H1 (cell line): ENCODE results near the gene DIPK1A. TPM values are rescaled to one million over a fixed set of nuclear protein-coding genes. Genes with fewer than 3 reads are reported as not detected.

Experiments used
- CTCF ChIA-PET: fragments of 300-600 bp; sonication (Branson Sonifier 250); formaldehyde crosslinking; loops from one replicate; lab custom pipeline; 2021; ENCODE audit not compliant: partially characterized antibody; lab: Charles Lee
- POLR2A ChIA-PET: fragments of 300-600 bp; sonication (Branson Sonifier 250); formaldehyde crosslinking; loops from one replicate; lab custom pipeline; 2021; ENCODE audit warnings: inconsistent platforms; ENCODE audit not compliant: partially characterized antibody; lab: Charles Lee
- DNase-seq, 2 experiments: peaks; one replicate each; pipeline versions ENCODE4 v3.0.0 to v3.0.0-alpha.2; 2010 to 2022; ENCODE audit warnings: low spot score in 2 of 2, low read depth in 1 of 2, mixed read lengths in 1 of 2
- FAIRE-seq: peaks from 2 replicates; lab custom pipeline; 2011; peaks lifted over from hg19 to GRCh38; lab: Jason Lieb, UNC
- H2AFZ ChIP-seq: 2 replicates; pipeline ENCODE4 v1.8.1; 2012; ENCODE audit warnings: low read length, inconsistent platforms
- H2AK5ac ChIP-seq: 2 replicates; pipeline ENCODE4 v1.6.1; 2013; ENCODE audit warnings: low read depth, low read length
- H2BK120ac ChIP-seq: replicated peaks from 2 replicates; pipeline ENCODE3; 2013; ENCODE audit warnings: low read depth, low read length, inconsistent platforms
- H2BK12ac ChIP-seq: 2 replicates; pipeline ENCODE4 v1.6.1; 2013; ENCODE audit warnings: low read depth, low read length
- H2BK15ac ChIP-seq: 2 replicates; pipeline ENCODE4 v1.6.1; 2013; ENCODE audit warnings: low read length
- H2BK20ac ChIP-seq: 2 replicates; pipeline ENCODE4 v1.6.1; 2013; ENCODE audit warnings: low read length
- H2BK5ac ChIP-seq: 2 replicates; pipeline ENCODE4 v1.6.1; 2013; ENCODE audit warnings: low read depth, low read length
- H3K14ac ChIP-seq: 2 replicates; pipeline ENCODE4 v1.6.1; 2013; ENCODE audit warnings: inconsistent platforms; ENCODE audit not compliant: insufficient read length
- H3K18ac ChIP-seq: 2 replicates; pipeline ENCODE4 v1.6.1; 2013; ENCODE audit warnings: low read length; ENCODE audit errors: extremely low read depth
- H3K23ac ChIP-seq: 2 replicates; pipeline ENCODE4 v1.6.1; 2013; ENCODE audit warnings: inconsistent platforms; ENCODE audit not compliant: insufficient read length
- H3K23me2 ChIP-seq: 2 replicates; pipeline ENCODE4 v1.6.1; 2013; ENCODE audit warnings: low read depth, low read length
- H3K27ac ChIP-seq: 2 replicates; pipeline ENCODE4 v1.6.1; 2011; ENCODE audit warnings: low read depth, low read length, inconsistent platforms
- H3K27me3 ChIP-seq, 4 experiments: replicated peaks in 1 of 4; 1 replicate in 1 of 4; 2 replicates in 3 of 4; pipeline versions ENCODE4 v1.6.1 to v1.8.1; 2011 to 2013; ENCODE audit warnings: low read length in 3 of 4, mild to moderate bottlenecking in 3 of 4, inconsistent platforms in 2 of 4, mixed read lengths in 2 of 4, moderate library complexity in 1 of 4; ENCODE audit not compliant: control insufficient read depth in 3 of 4, insufficient read depth in 3 of 4; ENCODE audit errors: extremely low read depth in 1 of 4
- H3K36me3 ChIP-seq, 4 experiments: 2 replicates each; pipeline versions ENCODE4 v1.6.1 to v1.8.1; 2011 to 2013; ENCODE audit warnings: mild to moderate bottlenecking in 4 of 4, low read length in 3 of 4, moderate library complexity in 2 of 4, control low read depth in 1 of 4, inconsistent platforms in 1 of 4; ENCODE audit not compliant: insufficient read depth in 4 of 4, control insufficient read depth in 2 of 4
- H3K4ac ChIP-seq: replicated peaks from 2 replicates; pipeline ENCODE3; 2013; ENCODE audit warnings: low read length, low read depth, mixed read lengths, inconsistent platforms; ENCODE audit not compliant: insufficient read length
- H3K4me1 ChIP-seq, 4 experiments: replicated peaks in 1 of 4; 1 replicate in 1 of 4; 2 replicates in 3 of 4; pipeline versions ENCODE4 v1.6.1 to v1.8.1; 2011 to 2013; ENCODE audit warnings: low read length in 3 of 4, inconsistent platforms in 2 of 4, mixed read lengths in 1 of 4; ENCODE audit not compliant: insufficient read depth in 4 of 4, control insufficient read depth in 3 of 4
- H3K4me2 ChIP-seq, 2 experiments: 2 replicates each; pipeline versions ENCODE4 v1.6.1 to v1.8.1; 2011 to 2013; ENCODE audit warnings: low read depth in 2 of 2, low read length in 2 of 2, control low read depth in 1 of 2, inconsistent platforms in 1 of 2, mild to moderate bottlenecking in 1 of 2; ENCODE audit not compliant: insufficient read depth in 1 of 2
- H3K4me3 ChIP-seq, 4 experiments: fragments of 200-600, 300-600 bp in 1 of 4; sonication (generic), shearing (Covaris generic), sonication (Bioruptor Twin) in 1 of 4; 2 replicates each; pipeline versions ENCODE4 v1.5.1 to v1.8.1; 2011 to 2016; ENCODE audit warnings: low read length in 4 of 4, low read depth in 3 of 4, control low read depth in 2 of 4, inconsistent platforms in 2 of 4, mild to moderate bottlenecking in 2 of 4, mixed read lengths in 1 of 4, moderate library complexity in 1 of 4; ENCODE audit not compliant: insufficient read depth in 2 of 4; ENCODE audit errors: extremely low read depth in 1 of 4
- H3K56ac ChIP-seq: replicated peaks from 2 replicates; pipeline ENCODE3; 2013; ENCODE audit warnings: low read depth, mild to moderate bottlenecking, mixed read lengths, low read length, inconsistent platforms; ENCODE audit not compliant: insufficient read length
- H3K79me1 ChIP-seq: 2 replicates; pipeline ENCODE4 v1.6.1; 2013; ENCODE audit warnings: low read depth, low read length, control low read depth
- H3K79me2 ChIP-seq, 2 experiments: 2 replicates each; pipeline versions ENCODE4 v1.6.1 to v1.8.1; 2012 to 2013; ENCODE audit warnings: low read length in 2 of 2, mild to moderate bottlenecking in 2 of 2, inconsistent platforms in 1 of 2; ENCODE audit not compliant: insufficient read depth in 2 of 2, control insufficient read depth in 1 of 2
- H3K9ac ChIP-seq, 4 experiments: replicated peaks in 1 of 4; 1 replicate in 1 of 4; 2 replicates in 3 of 4; pipeline versions ENCODE4 v1.6.1 to v1.8.1; 2011 to 2013; ENCODE audit warnings: low read depth in 3 of 4, low read length in 3 of 4, control low read depth in 2 of 4, mild to moderate bottlenecking in 2 of 4, moderate library complexity in 2 of 4, inconsistent platforms in 1 of 4; ENCODE audit errors: extremely low read depth in 1 of 4
- H3K9me3 ChIP-seq, 2 experiments: 2 replicates each; pipeline versions ENCODE4 v1.6.1 to v1.8.1; 2012 to 2013; ENCODE audit warnings: mild to moderate bottlenecking in 2 of 2, moderate library complexity in 2 of 2, control low read depth in 1 of 2, inconsistent platforms in 1 of 2, low read depth in 1 of 2, low read length in 1 of 2, mixed read lengths in 1 of 2; ENCODE audit not compliant: insufficient read depth in 2 of 2
- H4K20me1 ChIP-seq, 2 experiments: replicated peaks in 1 of 2; 2 replicates each; pipeline versions ENCODE3 to v1.8.1; 2011 to 2013; ENCODE audit warnings: inconsistent platforms in 2 of 2, low read length in 2 of 2, mild to moderate bottlenecking in 1 of 2; ENCODE audit not compliant: insufficient read depth in 2 of 2, control insufficient read depth in 1 of 2
- H4K5ac ChIP-seq: 2 replicates; pipeline ENCODE4 v1.6.1; 2013; ENCODE audit warnings: low read length, low read depth, mixed read lengths, inconsistent platforms; ENCODE audit not compliant: insufficient read length
- H4K8ac ChIP-seq: 2 replicates; pipeline ENCODE4 v1.8.0; 2013; ENCODE audit warnings: mild to moderate bottlenecking, moderate library complexity, low read length, inconsistent platforms; ENCODE audit not compliant: insufficient read depth; ENCODE audit errors: extremely low read depth
- H4K91ac ChIP-seq: replicated peaks from 2 replicates; pipeline ENCODE3; 2013; ENCODE audit warnings: low read length, mixed read lengths, inconsistent platforms; ENCODE audit not compliant: insufficient read length
- BACH1 ChIP-seq: IDR thresholded peaks from 2 replicates; pipeline ENCODE4 v1.6.1; 2012; ENCODE audit warnings: low read length, improper control_type of control experiment
- CBX8 ChIP-seq: fragments of 300-800, 300-1000 bp; sonication (generic); IDR thresholded peaks from 2 replicates; pipeline ENCODE4 v1.7.1; 2016; ENCODE audit warnings: low read depth, low read length, borderline replicate concordance
- CHD1 ChIP-seq: IDR thresholded peaks from 2 replicates; pipeline ENCODE4 v1.6.1; 2012; ENCODE audit warnings: low read depth, low read length, improper control_type of control experiment
- EZH2 ChIP-seq: fragments of 200-600 bp; sonication (generic); IDR thresholded peaks from 2 replicates; pipeline ENCODE4 v1.7.1; 2012; ENCODE audit warnings: low read depth, mild to moderate bottlenecking, moderate library complexity, low read length, inconsistent platforms; ENCODE audit not compliant: severe bottlenecking
- KDM5A ChIP-seq: fragments of 200-600 bp; IDR thresholded peaks from 2 replicates; pipeline ENCODE4 v1.7.1; 2012; ENCODE audit warnings: mild to moderate bottlenecking, low read length, inconsistent platforms, mixed read lengths
- RBBP5 ChIP-seq: IDR thresholded peaks from 2 replicates; pipeline ENCODE4 v1.7.1; 2012; ENCODE audit warnings: low read depth, mild to moderate bottlenecking, inconsistent platforms, low read length, moderate library complexity, borderline replicate concordance
- SIRT6 ChIP-seq: IDR thresholded peaks from one replicate; pipeline ENCODE4 v1.7.1; 2012; ENCODE audit warnings: low read length, inconsistent platforms
- SIX5 ChIP-seq: IDR thresholded peaks from 2 replicates; pipeline ENCODE4 v1.6.1; 2011; ENCODE audit warnings: mild to moderate bottlenecking, low read depth, low read length
- SP1 ChIP-seq: IDR thresholded peaks from 2 replicates; pipeline ENCODE4 v1.6.1; 2011; ENCODE audit warnings: low read depth, low read length
- SRF ChIP-seq: IDR thresholded peaks from 2 replicates; pipeline ENCODE4 v1.6.1; 2011; ENCODE audit warnings: mild to moderate bottlenecking, low read depth, low read length, moderate library complexity
- polyA plus RNA-seq, 7 experiments: library from polyadenylated mRNA; depleted of rRNA in 3 of 7; stranded (reverse) in 5 of 7; unstranded in 2 of 7; fragments of >200 nt in 5 of 7; fragments of 200-250 nt in 2 of 7; gene quantifications; 1 replicate in 5 of 7; 2 replicates in 1 of 7; 4 replicates in 1 of 7; pipeline versions ENCODE4 v1.2.1 to v1.2.3, GENCODE V29; 2011 to 2013; ENCODE audit warnings: missing spikeins in 2 of 7, mixed read lengths in 2 of 7
- total RNA-seq: library from RNA; stranded (reverse); fragmentation: NEBNext Ultra II Directional; extraction: Animal tissue kit (Norgen Biotek cat#: 25700); gene quantifications from 2 replicates; pipeline ENCODE4 v1.2.1, GENCODE V29; 2021

The DIPK1A gene
- total and polyA plus RNA-seq, 2 of the 8 experiments (the other 6 are each of a cell fraction or from before 2014, with no cell fraction given), result 2.5 to 5.0 TPM

DNA sequence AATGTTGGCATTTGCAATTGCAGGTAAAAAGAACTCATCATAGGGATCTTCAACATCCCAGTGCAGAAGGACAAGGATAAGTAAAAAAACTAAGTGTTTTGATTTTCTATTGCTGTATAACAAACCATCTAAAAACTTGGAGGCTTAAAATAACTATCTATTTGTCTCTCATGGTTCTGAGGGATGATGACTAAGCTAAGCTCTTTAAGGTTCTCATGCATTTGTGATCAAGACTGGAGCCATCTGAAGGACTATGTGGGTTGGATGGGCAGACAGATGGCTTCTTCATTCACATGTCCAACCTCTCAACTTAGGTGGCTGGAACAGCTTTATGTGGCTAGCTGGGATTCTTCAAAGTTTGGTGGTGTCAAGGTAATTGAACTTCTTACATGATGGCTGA is 78.0 kb downstream of the DIPK1A start:
- no peak overlapping the region for H2AFZ ChIP-seq
- H2BK5ac ChIP-seq, result no peak overlapping the region
- no peak overlapping the region for H3K4ac ChIP-seq
- H3K23ac ChIP-seq, result no peak overlapping the region
- no peak overlapping the region for H2BK20ac ChIP-seq
- no peak overlapping the region for H2BK12ac ChIP-seq
- no peaks in the 10 kb centered on the region for H3K79me2 ChIP-seq
- no peak overlapping the region for H3K27ac ChIP-seq
- H4K8ac ChIP-seq, result no peak overlapping the region
- ChIA-PET POLR2A (no interaction called here), CTCF (interaction anchor here (1.0 to 3.1 kb wide), 6 partner anchors 19 to 111 kb away, joined by 3 to 21 read pairs (median 4); partner anchors contain the start of gene RPL5)
- no peak for FAIRE-seq
- no peak overlapping the region for H3K56ac ChIP-seq
- no peaks in the 10 kb centered on the region for H3K79me1 ChIP-seq
- H4K91ac ChIP-seq, result no peak overlapping the region
- DNase-seq, result no peak
- no peaks in the 10 kb centered on the region; a peak in 1 of 7 replicates for H3K4me1 ChIP-seq
- H3K27me3 ChIP-seq, result no peaks in the 10 kb centered on the region
- no peak overlapping the region for H3K14ac ChIP-seq
- H4K5ac ChIP-seq, result no peak overlapping the region
- no peak overlapping the region for H2BK15ac ChIP-seq
- H3K4me3 ChIP-seq, result no peak overlapping the region
- H3K23me2 ChIP-seq, result no peaks in the 10 kb centered on the region; the same call in 1 of the 2 replicates
- no peak overlapping the region for H3K9ac ChIP-seq
- no peaks in the 10 kb centered on the region for H3K9me3 ChIP-seq
- H4K20me1 ChIP-seq, result no peaks in the 10 kb centered on the region
- no peak overlapping the region for H2BK120ac ChIP-seq
- H3K18ac ChIP-seq, result no peak overlapping the region
- H3K36me3 ChIP-seq, result no peaks in the 10 kb centered on the region
- H3K4me2 ChIP-seq, result no peak overlapping the region
- no peak overlapping the region for H2AK5ac ChIP-seq
- TF ChIP-seq SIRT6, result no peak
- TF ChIP-seq CHD1, result no peak
- no peak for TF ChIP-seq SRF
- TF ChIP-seq EZH2, result no peak
- no peak for TF ChIP-seq BACH1
- TF ChIP-seq SP1, result no peak
- no peak for TF ChIP-seq CBX8
- no peak for TF ChIP-seq KDM5A
- no peak for TF ChIP-seq RBBP5
- no peak for TF ChIP-seq SIX5
